GM21515 (cell line): ENCODE measurements around the gene SLC25A45.

Source experiments
- ATAC-seq: cut with Tn5 transposase; IDR thresholded peaks from one replicate; pipeline ENCODE4 v1.9.1; 2021; ENCODE audit not compliant: unreplicated experiment

SLC25A45 gene

DNA sequence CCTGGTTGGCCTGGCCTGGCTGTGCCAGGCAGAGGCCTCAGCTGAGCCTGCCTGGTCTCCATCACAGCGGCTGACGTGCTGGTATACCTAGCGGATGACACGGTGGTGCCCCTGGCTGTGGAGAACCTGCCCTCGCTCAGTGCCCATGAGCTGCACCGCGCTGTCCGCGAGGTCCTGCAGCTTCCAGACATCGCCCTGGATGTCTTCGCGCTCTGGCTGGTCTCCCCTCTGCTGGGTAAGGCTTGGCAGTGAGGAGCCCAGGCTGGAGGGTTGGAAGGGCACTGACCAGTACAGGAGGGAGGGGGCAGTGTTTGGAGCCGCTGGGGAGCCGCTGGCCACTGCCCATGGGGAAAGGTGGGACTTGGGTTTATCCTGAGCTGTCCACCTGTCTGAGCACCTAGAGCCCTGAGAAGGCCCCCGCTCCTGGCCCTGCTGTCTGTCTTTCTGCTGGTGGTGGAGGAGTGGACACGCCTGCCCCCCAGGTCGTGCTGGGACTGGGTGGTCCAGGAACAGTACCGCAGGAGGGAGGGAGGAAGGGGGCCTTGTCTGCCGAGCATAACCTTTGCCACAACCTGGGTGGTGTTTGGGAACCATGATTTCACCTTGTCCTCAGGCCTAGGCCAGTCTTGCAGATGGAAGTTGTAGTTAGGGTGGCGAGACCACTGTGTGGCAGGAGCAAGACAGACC, 7.0 kb upstream of the SLC25A45 start:
- no peak for ATAC-seq

DNA sequence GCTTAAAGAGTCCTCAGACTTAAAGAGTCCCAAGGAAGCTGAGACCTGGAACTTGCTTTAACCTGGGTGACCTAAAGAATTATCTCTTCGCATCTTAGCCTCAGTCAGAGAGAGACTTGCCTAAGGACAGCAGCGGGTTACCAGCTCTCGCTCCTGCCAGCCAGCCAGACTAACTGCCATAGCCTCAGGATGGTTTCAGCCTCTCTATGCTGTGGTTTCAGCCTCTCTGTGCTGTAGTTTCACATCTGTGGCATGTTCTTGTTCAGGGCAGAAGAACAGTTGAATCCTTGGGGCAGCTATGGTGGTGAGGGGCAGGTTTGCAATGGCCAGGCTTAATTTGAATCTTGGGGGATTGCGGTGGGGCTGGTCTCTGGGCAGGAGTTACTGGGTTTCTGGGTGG, 6.3 kb upstream of the SLC25A45 start:
- ATAC-seq, result no peak

- ATAC-seq, result peak; percentile 37
Observed at GRCh38 chr11:65386307-65387140, 4.1 kb upstream of the SLC25A45 start, which contains the start of gene FRMD8. Gene FRMD8, plus strand, starts transcription at chr11:65386637. Its CDS starts 400 bp downstream, at chr11:65387037.

- ATAC-seq, result no peak
Observed at GRCh38 chr11:65384301-65384889, 1.9 kb upstream of the SLC25A45 start.

- no peak for ATAC-seq
Observed at GRCh38 chr11:65383778-65384177, 1.3 kb upstream of the SLC25A45 start.

GRCh38 chr11:65382804-65383368, 440 bp upstream of the SLC25A45 start:
- no peak for ATAC-seq

GRCh38 chr11:65381716-65382032, 772 bp downstream of the SLC25A45 start:
- no peak for ATAC-seq

DNA sequence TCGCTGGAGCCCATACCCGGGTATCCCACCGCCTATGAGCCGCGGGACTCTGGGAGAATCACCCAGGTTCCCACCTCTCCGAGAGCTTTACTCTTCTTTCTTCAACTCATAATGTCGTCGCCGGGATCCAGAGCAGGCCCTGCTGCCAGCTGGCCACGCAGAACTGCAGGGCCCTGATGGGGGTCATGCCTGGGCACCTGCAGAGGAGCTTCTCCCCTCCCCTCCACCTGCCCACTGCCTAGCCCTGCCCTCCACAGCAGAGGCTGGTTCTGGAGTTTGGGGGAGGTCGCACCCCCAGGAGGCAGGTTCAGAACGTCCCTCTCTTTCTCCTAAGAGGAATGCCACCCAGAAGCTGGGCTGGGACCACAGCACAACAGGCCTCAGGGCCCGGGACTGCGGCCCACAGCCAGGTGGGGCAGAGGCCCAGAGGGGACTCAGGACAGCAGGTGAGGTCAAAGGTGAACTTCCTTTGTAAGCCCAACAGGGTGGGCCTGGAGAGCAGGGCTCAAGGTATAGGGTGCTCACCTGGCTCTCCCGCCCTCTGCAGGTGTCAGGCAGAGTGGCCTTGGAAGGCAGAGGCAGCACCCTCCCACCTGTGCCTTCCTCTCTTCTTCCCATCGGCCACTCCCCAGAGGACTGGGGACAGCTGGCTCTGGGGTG, 1.9 kb downstream of the SLC25A45 start:
- no peak for ATAC-seq

DNA sequence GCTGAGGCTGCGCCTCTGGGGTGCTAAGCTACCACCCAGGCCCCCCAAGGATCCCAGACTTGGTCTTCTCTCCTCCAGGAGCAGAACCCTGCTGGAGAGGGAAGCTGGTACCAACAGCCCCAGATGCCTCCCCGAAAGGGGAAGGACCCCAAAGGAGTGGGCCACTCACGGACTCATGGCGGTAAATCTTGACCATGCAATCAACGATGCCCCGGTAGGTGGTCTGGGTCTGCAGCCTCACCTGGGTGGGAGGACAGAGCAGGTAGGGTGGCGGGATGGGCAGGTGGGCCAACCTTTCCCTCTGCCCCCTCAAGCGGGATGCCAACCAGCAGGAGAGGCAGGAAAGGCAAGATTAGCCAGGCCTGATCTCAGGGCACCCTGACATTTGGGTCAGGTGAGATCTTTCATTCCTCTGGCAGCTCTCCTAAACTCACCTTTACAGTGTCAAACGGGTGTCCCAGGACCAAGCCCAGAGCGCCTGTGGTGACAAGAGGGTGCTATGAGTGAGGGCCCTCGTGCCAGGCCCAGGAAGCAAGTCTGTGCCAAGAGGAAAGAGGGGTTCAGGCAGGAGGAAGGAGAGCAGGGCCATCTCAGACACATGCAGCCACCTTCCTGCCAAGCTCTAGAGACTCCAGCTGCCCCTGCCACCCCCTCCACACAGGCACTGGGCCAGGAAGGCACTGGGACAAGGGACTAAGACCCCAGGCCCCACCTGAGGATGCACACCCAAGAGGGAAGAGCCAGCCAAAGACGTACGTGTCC, 2.6 kb downstream of the SLC25A45 start:
- ATAC-seq, result no peak

DNA sequence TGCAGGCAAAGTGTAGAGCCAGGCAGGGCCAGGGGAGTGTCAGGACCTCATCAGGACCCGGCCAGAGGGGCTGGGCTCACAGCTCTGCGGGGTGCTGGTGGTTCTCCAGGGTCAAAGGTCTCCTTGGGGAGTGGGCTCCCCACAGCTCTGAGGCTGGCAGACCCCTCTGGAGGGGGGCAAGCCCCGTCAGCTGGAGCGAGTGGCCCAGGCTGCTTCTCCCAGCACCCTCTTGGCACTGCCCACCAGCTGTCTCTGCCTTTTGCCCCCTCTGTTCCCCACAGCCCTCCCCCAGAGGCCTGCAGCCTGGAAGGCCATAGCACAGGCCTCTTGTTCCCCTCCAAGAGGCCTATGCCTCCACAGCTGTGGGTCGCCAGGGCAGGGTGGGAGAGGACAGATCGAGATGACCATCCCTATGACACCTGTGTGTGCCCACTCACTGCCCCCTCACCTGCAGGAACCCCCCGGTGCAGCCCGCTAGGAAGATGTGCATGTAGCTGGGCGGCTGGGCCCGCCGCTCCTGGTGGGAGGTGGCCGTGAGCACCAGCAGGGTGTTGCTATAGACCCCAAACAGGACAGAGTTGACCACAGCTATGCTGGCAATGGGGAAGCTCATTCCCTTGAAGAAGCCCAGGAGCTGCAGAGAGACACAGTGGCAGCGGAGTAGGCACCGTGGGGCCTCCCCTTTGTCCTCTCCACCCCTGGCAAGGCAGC, 3.4 kb downstream of the SLC25A45 start:
- no peak for ATAC-seq

- no peak for ATAC-seq
Observed at GRCh38 chr11:65378208-65378927, 4.1 kb downstream of the SLC25A45 start.

- ATAC-seq, result no peak
Observed at GRCh38 chr11:65377777-65378176, 4.7 kb downstream of the SLC25A45 start.

- no peak for ATAC-seq
Observed at GRCh38 chr11:65377036-65377435, 5.4 kb downstream of the SLC25A45 start.

GRCh38 chr11:65376138-65376713, 6.2 kb downstream of the SLC25A45 start:
- ATAC-seq, result no peak

DNA sequence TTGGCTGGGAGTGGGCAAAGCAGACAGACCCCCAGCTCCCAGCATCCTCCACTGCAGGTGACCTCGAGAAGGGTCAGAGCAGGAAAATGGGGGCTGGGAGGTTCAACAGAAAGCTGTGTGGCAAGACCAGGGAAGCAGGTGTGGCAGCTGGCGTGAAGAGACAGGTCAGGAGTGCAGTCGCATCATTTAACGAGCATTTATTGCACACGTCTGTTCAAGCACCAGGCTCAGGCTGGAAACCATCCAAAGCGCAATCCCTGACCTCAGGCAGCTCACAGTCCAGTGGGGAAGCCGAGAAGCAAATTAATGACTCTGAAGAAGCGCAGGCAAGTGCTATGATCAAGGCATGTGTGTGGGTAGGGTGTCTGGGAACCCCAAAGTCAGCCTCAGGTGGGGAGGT, 7.4 kb downstream of the SLC25A45 start:
- no peak for ATAC-seq

- ATAC-seq, result no peak
Observed at GRCh38 chr11:65373839-65374580, 8.4 kb downstream of the SLC25A45 start.

DNA sequence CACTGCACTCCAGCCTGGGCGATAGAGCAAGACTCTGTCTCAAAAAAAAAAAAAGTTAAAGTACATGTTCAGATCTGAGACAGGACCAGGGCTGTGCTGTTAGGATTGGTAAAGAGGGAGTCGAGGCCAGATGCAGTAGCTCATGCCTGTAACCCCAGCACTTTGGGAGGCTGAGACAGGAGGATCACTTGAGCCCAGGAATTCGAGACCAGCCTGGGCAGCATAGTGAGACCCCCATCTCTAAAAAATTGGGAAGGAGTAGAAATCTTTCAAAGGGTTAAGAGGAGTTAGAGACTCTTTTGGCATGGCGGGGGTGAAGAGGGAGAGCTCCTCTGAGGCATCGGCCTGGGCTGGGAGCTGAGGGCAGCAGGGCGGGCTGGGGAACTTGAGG, 11.8 kb downstream of the SLC25A45 start:
- no peak for ATAC-seq

GRCh38 chr11:65366340-65366773, 16.1 kb downstream of the SLC25A45 start:
- peak; percentile 40 for ATAC-seq
